NCI-H82 treated with DMSO at 0.1 percent for 48 hours (cell line): ENCODE data around the gene RB1.
A peak's percentile ranks its signal among the peaks of the same experiment; 100 is the strongest.

ENCODE experiments used
- DNase-seq: peaks from one replicate; lab custom pipeline; 2025; ENCODE audit not compliant: unreplicated experiment; lab: John Stamatoyannopoulos, UW

Gene RB1

DNA sequence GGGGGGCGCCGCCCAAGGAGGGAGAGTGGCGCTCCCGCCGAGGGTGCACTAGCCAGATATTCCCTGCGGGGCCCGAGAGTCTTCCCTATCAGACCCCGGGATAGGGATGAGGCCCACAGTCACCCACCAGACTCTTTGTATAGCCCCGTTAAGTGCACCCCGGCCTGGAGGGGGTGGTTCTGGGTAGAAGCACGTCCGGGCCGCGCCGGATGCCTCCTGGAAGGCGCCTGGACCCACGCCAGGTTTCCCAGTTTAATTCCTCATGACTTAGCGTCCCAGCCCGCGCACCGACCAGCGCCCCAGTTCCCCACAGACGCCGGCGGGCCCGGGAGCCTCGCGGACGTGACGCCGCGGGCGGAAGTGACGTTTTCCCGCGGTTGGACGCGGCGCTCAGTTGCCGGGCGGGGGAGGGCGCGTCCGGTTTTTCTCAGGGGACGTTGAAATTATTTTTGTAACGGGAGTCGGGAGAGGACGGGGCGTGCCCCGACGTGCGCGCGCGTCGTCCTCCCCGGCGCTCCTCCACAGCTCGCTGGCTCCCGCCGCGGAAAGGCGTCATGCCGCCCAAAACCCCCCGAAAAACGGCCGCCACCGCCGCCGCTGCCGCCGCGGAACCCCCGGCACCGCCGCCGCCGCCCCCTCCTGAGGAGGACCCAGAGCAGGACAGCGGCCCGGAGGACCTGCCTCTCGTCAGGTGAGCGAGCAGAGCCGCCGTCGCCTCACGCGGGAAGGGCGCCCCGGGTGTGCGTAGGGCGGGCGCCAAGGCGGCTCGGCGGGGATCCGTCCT, at the start of gene RB1:
Gene RB1 (plus strand): TSS at position 393 of the 784 bp plus-strand sequence. CDS start 162 bp downstream, at position 555.
- DNase-seq = peak; percentile 59

DNA sequence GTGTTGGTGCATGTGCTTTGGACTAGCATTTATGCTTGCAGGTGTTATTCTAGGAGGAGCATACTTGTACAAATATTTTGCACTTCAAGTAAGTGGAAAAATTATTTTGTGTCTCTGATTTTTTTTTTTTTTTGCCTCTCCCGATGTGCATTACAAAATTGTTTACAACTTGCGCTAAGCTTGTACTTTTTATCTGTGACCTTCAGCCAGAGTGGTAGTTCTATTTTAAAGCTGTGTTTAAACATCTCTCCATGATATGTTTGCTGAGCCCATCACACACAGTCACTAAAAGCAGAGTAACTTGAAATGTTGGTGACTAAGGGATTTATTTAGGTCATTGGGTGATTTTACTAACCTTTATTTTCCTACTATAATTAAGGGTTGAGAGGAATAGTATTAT, 49.7 kb upstream of the RB1 start:
- no peak for DNase-seq

- no peak for DNase-seq
These were observed 48.5 kb upstream of the RB1 start for GRCh38 chr13:48255090-48255489.

- DNase-seq = no peak
These were observed 47.6 kb upstream of the RB1 start for GRCh38 chr13:48255954-48256353.

DNA sequence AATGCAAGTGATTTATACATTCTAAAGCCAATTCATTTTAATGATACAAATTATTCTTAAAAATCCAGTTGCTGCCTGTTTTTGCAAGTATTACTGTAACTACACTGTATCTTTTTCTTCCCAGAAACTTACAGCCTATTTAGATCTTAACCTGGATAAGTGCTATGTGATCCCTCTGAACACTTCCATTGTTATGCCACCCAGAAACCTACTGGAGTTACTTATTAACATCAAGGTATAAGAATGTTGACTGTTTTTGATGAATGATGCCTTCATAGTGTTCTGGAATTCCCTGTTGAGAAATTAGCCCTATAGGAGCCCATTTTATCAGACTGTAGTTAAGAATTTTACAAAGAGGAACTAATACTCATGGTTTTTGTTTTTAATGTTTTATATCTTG, 45.5 kb upstream of the RB1 start:
- DNase-seq = no peak

DNA sequence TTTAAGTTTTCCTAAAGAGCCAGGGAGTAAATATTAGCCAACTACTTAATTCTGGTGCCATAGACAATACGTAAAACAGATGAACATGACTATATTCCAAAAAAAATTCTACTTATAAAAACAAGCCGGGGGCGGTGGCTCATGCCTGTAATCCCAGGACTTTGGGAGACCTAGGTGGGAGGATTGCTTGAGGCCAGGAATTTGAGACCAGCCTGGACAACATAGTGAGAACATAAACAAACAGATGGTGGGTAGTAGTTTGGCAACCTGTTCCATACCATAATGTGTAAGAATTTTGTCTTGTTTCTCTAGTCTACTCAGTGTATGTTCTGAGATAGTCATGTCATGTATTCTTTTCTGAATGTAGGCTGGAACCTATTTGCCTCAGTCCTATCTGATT, 45.1 kb upstream of the RB1 start:
- no peak for DNase-seq

GRCh38 chr13:48260970-48261369, 42.6 kb upstream of the RB1 start:
- DNase-seq = no peak

DNA sequence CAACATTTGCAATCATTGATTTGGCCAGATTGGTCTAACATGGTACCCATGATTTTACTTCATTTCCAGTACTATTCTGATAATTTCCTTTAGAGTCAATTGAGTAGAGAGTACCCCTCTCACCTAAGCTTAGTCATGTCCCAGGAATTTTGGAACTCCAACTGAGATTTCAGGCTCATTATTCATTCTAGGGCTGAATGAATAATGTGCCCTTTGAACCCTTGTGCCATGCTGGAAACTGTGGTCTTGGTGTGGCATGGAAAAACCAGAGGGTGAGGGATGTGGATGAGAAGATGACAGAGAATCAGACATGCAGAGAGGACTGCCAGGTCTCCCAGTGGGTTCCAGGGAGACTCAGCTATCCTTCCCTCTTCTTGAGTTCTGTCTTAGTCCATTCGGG, 40.4 kb upstream of the RB1 start:
- no peak for DNase-seq

GRCh38 chr13:48264058-48264457, 39.5 kb upstream of the RB1 start:
- DNase-seq = no peak

DNA sequence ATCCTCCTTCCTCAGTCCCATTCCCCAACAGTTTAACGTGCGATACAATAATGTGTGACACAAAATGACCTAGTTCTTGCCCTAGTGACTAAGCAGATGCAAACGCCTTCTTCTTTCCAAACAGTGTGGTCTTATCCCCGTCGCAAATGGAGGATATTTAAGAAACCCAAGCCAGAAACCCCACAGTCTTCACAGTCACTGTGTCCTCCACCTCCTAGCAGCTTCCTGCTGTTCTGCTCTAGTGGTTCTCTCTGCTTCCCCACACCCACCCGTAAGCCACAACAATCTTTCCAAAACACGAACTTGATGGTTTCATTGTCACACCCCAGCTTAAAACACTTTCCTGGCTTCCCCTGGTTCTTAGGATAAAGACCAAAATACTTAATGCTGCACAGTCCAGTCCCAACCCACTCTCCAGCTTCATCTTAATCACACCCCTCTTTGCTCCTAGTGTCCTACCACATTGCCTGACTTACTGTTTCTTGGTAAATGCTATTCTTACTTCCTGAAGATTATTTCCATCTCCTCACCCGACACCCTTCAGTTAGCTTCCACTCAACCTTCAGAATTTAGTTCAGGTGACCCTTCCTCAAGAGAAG, 38.2 kb upstream of the RB1 start:
- DNase-seq = no peak

- no peak for DNase-seq
These were observed 37.4 kb upstream of the RB1 start for GRCh38 chr13:48266150-48266549.

GRCh38 chr13:48266701-48267639, 36.6 kb upstream of the RB1 start:
- DNase-seq = no peak

DNA sequence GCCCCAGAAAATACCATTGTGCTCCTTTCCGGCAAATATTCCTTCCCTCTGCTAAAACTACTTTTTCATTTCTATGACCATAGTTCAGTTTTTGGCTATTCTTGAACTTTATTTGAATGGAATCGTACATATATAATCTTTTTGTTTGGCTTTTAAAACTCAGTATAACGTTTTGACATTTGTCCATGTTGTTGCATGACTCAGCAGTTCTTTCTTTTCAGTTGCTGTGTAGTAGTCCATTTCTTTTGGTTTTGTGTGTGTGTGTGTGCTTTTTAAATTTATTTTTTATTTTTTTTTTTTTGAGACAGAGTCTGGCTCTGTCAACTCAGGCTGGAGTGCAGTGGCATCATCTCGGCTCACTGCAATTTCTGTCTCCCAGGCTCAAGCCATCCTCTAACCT, 35.5 kb upstream of the RB1 start:
- DNase-seq = no peak

- DNase-seq = no peak
These were observed 30.2 kb upstream of the RB1 start for GRCh38 chr13:48273346-48273745.

GRCh38 chr13:48275507-48275906, 28.0 kb upstream of the RB1 start:
- DNase-seq = no peak

DNA sequence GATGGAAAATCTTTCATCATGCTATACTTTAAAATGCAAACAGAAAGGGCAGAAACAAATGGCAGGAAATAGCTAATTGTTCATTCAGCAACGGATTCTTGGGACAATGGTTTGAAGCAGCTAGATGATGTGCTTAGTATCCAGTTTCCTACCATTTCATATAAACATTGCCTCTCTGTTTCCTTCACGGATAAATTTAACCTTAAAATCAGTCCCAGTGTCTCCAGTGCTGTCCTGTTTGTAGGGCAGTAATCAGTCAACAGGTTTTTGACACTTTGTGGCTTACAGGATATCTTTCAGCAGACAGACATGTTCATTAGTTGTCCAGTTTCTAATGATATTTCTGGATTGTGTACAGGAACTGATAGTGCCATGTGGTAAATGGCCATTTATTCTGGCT, 24.7 kb upstream of the RB1 start:
- no peak for DNase-seq

DNA sequence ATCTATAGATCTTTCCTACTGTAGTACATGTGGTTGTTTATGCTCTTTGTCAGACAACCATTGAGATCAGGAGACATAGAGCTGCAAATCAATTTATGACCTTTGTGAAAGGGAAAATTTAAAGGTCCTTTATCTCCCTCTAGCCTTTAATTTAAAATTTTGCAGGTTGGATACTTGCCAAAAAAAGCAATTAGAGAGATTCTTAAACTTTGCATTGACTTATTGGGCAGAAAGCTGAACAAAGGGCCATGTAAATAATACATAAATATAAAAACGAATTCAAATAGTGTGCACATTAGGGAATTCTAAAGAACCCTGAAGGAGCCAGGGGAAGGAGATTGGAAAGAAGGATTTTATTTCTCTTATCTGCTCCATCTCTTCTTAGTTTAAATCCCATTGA, 22.0 kb upstream of the RB1 start:
- DNase-seq = no peak

DNA sequence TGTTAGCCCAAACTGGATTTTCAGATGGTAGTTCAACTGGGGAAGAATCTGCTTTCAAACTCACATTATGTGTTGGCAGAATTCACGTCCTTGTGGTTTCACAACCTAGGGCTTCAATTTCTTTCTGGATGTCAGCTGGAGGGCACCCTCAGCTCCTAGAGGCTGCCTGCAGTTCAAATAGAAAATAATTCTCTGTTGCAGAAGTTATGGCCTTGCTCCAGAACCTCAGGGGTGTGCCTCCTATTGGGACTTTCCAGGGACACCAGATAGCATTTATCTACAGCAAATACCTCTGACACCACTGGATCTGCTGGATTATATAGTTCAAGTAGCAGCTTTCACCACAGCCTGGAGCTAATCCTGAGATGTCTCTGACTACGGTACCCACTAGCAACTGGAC, 11.8 kb upstream of the RB1 start:
- DNase-seq = no peak

DNA sequence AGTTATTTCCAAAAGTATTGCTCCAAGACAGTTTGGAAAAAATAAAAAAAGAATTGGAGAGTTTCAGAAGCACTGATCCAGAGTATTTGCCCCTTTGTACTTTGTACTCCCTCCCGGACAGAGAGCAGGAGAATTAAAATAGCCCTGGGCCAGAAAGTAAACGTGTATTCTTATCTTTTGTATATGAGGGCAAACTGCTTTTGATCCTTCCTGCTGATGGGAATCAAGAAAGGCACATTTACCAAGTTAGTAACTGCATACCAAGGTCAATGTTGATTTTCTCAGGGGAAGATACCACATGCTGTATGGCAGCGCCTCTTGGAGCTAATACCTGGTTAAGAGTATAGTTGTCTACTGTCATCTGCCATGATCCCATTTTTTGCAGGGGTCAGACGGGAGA, 10.9 kb upstream of the RB1 start:
- no peak for DNase-seq

- no peak for DNase-seq
These were observed 8.9 kb upstream of the RB1 start for GRCh38 chr13:48294653-48295052.

GRCh38 chr13:48295271-48295670, 8.3 kb upstream of the RB1 start:
- DNase-seq = no peak

DNA sequence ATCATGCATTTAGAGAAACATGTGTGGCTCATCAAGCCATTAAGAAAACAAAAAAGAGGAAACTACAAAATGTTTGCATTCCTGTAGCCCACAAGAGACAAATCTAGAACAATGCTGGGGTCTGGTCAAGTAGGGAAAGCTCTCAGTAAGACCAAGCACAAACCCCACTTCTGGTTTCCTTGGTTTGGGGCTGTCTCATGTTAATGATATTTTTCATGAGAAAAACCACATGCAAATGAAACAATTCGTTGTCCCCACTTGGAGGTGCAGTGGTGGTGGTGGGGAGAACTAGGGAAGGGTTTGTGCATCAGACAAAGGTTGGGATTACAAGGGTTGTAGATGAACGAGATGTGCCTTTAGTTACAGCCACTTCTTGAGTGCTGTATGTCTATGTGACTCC, 7.0 kb upstream of the RB1 start:
- no peak for DNase-seq
